Memory B cell (primary cell): ENCODE data around the gene FUCA1.
A peak's percentile ranks its signal among the peaks of the same experiment; 100 is the strongest.
"Not testable (repeated sequence)": the region's sequence is repeated elsewhere in the genome, so short reads cannot be mapped to it uniquely, and the experiment has no call there.

Experiments
- ATAC-seq: fragments of 150-1000 bp; cut with Tn5 transposase; 2 replicates; pipeline ENCODE4 v1.10.0; 2021; ENCODE audit warnings: low read depth, mild to moderate bottlenecking, moderate library complexity
- DNase-seq, 2 donors: peaks; one replicate each; pipeline ENCODE4 v3.0.0; 2022; ENCODE audit warnings: low spot score in 2 of 2
- H3K27ac Mint-ChIP-seq: one replicate; pipeline ENCODE4 v1.8.0; 2022; ENCODE audit warnings: mild to moderate bottlenecking, moderate library complexity, mixed read lengths
- H3K27me3 Mint-ChIP-seq: one replicate; pipeline ENCODE4 v1.8.0; 2022; ENCODE audit warnings: mixed read lengths
- H3K36me3 Mint-ChIP-seq: one replicate; pipeline ENCODE4 v1.8.0; 2022; ENCODE audit warnings: mild to moderate bottlenecking, mixed read lengths
- H3K4me1 Mint-ChIP-seq: one replicate; pipeline ENCODE4 v1.8.0; 2022; ENCODE audit warnings: mixed read lengths
- H3K4me3 Mint-ChIP-seq: one replicate; pipeline ENCODE4 v1.8.0; 2022; ENCODE audit warnings: mild to moderate bottlenecking, moderate library complexity, mixed read lengths
- H3K9me3 Mint-ChIP-seq: one replicate; pipeline ENCODE4 v1.8.0; 2022; ENCODE audit warnings: mixed read lengths

FUCA1 gene

GRCh38 chr1:23875382-23875781 is 7.3 kb upstream of the FUCA1 start:
- Mint-ChIP-seq H3K27me3 (no peaks in the 10 kb centered on the region), H3K36me3 (peaks cover 50% of the 10 kb centered on the region), H3K9me3 (peaks cover 10% of the 10 kb centered on the region), H3K27ac (no peak overlapping the region), H3K4me3 (no peak overlapping the region), H3K4me1 (peaks cover 12% of the 10 kb centered on the region)
- no peak for ATAC-seq
- DNase-seq: no peak

- Mint-ChIP-seq H3K4me3 (no peak overlapping the region), H3K27me3 (no peaks in the 10 kb centered on the region), H3K27ac (no peak overlapping the region), H3K9me3 (no peaks in the 10 kb centered on the region), H3K4me1 (peaks cover 18% of the 10 kb centered on the region), H3K36me3 (peaks cover 26% of the 10 kb centered on the region)
- DNase-seq (no peak), ATAC-seq (no peak)
These were observed 4.3 kb upstream of the FUCA1 start for GRCh38 chr1:23872421-23872820.

DNA sequence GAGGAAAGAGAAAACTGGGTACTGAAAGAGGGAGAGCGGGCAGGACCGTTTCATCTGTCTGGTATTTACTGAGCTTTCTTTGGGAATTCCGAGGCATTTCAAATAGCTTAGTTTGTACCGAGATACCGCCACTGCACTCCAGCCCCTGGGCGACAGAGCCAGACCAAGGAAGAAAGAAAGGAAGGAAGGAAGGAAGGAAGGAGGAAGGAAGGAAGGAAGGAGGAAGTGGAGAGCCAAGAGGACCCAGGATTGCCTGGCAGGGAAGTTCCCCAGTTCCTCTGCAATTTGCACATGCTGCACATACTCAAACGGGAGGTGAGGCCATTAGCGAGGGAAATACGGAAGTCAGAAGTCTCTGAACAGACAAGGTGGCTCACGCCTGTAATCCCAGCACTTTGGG is 961 bp upstream of the FUCA1 start:
- H3K4me3 Mint-ChIP-seq: peak overlapping the region; percentile 83
- peak overlapping the region; percentile 58 for H3K27ac Mint-ChIP-seq
- H3K9me3 Mint-ChIP-seq: no peaks in the 10 kb centered on the region
- H3K36me3 Mint-ChIP-seq: peaks cover 9% of the 10 kb centered on the region
- ATAC-seq (no peak), DNase-seq (no peak)
- no peaks in the 10 kb centered on the region for H3K27me3 Mint-ChIP-seq
- H3K4me1 Mint-ChIP-seq: peaks cover 23% of the 10 kb centered on the region

DNA sequence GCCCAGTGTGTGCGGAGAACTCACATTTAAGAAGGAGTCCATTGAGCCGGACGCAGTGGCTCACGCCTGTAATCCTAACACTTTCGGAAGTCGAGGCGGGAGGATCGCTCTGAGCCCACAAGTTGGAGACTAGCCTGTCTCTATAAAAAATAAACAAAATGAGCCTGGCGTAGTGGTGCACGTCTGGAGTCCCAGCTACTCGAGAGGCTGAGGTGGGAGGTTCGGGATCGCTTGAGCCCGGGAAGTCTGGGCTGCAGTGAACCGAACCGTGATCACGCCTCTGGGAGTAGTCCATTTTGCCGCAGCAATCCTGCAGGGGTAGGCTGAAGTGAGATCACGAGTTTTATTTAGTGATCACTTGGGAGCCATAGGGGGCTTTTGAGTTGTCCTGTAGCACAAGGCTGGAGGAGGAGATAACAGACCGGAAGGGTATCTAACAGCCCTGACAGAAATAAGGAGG is 497 bp upstream of the FUCA1 start:
- no peaks in the 10 kb centered on the region for H3K27me3 Mint-ChIP-seq
- H3K4me3 Mint-ChIP-seq: peak overlapping the region; percentile 83
- H3K4me1 Mint-ChIP-seq: peaks cover 22% of the 10 kb centered on the region
- H3K27ac Mint-ChIP-seq: peak overlapping the region; percentile 58
- no peaks in the 10 kb centered on the region for H3K9me3 Mint-ChIP-seq
- no peak for DNase-seq
- no peak for ATAC-seq
- H3K36me3 Mint-ChIP-seq: peaks cover 8% of the 10 kb centered on the region

GRCh38 chr1:23867542-23867894 is 572 bp downstream of the FUCA1 start:
- DNase-seq: no peak
- Mint-ChIP-seq H3K27me3 (no peaks in the 10 kb centered on the region), H3K27ac (peak overlapping the region; percentile 58), H3K4me1 (peaks cover 22% of the 10 kb centered on the region), H3K36me3 (peaks cover 8% of the 10 kb centered on the region), H3K9me3 (no peaks in the 10 kb centered on the region), H3K4me3 (peak overlapping the region; percentile 83)
- no peak for ATAC-seq

DNA sequence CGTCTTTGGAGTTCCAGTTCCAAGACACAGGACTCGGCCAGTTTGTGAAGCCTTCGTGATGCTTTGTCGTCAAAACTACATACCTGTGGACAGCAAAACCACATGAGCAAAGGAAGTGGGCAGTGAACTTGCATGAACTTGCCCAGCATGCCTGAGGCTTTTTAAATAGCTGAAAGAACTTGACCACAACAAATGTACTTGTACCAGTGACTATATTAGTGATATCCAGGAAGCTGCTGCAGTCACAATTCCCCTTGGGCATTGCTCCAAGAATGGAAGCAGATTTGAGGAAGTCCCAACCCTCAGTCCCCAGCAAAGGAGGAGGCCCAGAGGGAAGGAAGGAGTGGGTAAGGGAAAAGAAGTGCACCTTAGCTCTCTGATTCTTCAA is 2.6 kb downstream of the FUCA1 start:
- Mint-ChIP-seq H3K36me3 (peaks cover 6% of the 10 kb centered on the region), H3K4me3 (no peak overlapping the region)

DNA sequence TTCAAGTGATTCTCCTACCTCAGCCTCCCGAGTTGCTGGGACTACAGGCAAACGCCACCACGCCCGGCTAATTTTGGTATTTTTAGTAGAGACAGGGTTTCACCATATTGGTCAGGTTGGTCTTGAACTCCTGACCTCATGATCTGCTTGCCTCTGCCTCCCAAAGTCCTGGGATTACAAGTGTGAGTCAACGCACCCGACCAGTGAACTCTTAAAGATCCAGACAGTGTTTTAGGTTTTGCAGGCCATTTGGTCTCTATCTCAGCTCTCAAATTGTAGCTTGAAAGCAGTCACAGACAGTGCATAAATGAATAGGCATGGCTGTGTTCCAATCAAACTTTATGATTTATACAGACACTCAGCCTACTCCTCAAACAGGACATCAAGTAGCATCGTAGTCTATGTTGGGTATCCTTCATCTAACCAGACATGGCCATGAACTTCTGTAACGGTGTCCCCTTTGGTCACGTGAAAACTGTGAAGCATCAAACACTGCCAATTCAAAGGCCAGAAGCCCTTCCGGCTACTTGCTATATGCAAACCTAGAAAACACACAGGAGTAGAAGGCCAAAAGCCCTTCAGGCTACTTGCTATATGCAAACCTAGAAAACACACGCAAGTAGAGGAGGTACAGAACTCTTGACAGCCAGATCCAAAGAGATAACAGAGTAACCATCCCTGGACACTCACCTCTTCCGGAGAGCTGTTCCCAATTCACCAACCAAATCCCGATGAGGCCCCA is 3.1 kb downstream of the FUCA1 start:
- no peak overlapping the region for H3K27ac Mint-ChIP-seq
- H3K27me3 Mint-ChIP-seq: no peaks in the 10 kb centered on the region
- DNase-seq (no peak), ATAC-seq (no peak)
- no peak overlapping the region for H3K4me3 Mint-ChIP-seq
- H3K9me3 Mint-ChIP-seq: no peaks in the 10 kb centered on the region
- peaks cover 7% of the 10 kb centered on the region for H3K36me3 Mint-ChIP-seq
- peaks cover 21% of the 10 kb centered on the region for H3K4me1 Mint-ChIP-seq

More for the DNA sequence above, 2.6 kb downstream of the FUCA1 start:
- Mint-ChIP-seq H3K27me3 (no peaks in the 10 kb centered on the region), H3K4me1 (peaks cover 24% of the 10 kb centered on the region), H3K9me3 (no peaks in the 10 kb centered on the region), H3K27ac (no peak overlapping the region)
- DNase-seq (no peak), ATAC-seq (no peak)

DNA sequence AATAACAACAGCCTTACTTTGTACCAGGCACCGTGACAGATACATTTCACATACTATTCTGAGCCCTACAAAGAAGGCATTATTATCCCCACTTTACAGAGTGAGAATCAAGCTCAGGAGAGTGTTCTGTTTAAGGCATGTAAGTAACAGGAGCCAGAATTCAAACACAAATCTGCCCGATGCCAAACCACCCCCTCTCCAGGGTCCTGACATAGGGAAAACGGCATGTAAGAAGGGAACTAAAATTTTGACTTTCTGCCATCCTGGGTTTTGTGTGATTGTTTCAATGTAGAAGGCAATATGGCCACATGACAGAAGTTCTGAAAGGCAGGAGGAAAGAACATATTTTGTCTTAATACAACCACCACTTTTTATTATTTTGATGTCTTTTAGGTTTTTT is 5.5 kb downstream of the FUCA1 start:
- peaks cover 13% of the 10 kb centered on the region for H3K4me1 Mint-ChIP-seq
- no peaks in the 10 kb centered on the region for H3K27me3 Mint-ChIP-seq
- no peaks in the 10 kb centered on the region for H3K9me3 Mint-ChIP-seq
- H3K27ac Mint-ChIP-seq: no peak overlapping the region
- peaks cover 12% of the 10 kb centered on the region for H3K36me3 Mint-ChIP-seq
- no peak overlapping the region for H3K4me3 Mint-ChIP-seq
- DNase-seq: no peak
- ATAC-seq: no peak

DNA sequence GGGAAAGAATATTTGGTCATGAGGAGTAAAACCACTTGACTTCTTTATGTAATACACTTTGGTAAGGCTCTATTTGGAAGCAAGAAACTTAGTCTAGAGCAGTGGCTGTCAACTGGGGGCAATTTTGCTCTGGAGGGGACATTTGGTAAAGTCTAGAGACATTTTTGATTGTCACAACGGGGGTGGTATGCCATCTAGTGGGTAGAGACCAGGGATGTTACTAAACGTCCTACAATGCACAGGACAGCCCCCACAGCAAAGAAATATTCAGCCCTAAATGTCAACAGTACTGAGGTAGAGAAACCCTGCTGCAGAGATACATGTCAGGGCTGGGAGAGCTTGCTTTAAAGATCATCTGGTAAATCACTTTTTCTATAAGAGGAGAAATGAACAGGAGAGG is 13.5 kb downstream of the FUCA1 start:
- DNase-seq (no peak), ATAC-seq (peak; percentile 42)
- H3K36me3 Mint-ChIP-seq: peaks cover 18% of the 10 kb centered on the region
- H3K9me3 Mint-ChIP-seq: no peaks in the 10 kb centered on the region
- no peak overlapping the region for H3K27ac Mint-ChIP-seq
- no peaks in the 10 kb centered on the region for H3K27me3 Mint-ChIP-seq
- no peaks in the 10 kb centered on the region for H3K4me1 Mint-ChIP-seq
- no peak overlapping the region for H3K4me3 Mint-ChIP-seq

GRCh38 chr1:23853124-23853523 is 15.0 kb downstream of the FUCA1 start:
- not testable (repeated sequence) for H3K27ac Mint-ChIP-seq, H3K27me3 Mint-ChIP-seq, H3K9me3 Mint-ChIP-seq, DNase-seq, ATAC-seq, H3K4me1 Mint-ChIP-seq, H3K4me3 Mint-ChIP-seq
- peaks cover 22% of the 10 kb centered on the region for H3K36me3 Mint-ChIP-seq

- not testable (repeated sequence) for H3K9me3 Mint-ChIP-seq, H3K4me1 Mint-ChIP-seq, H3K4me3 Mint-ChIP-seq, ATAC-seq, DNase-seq, H3K27me3 Mint-ChIP-seq, H3K27ac Mint-ChIP-seq
- H3K36me3 Mint-ChIP-seq: peaks cover 31% of the 10 kb centered on the region
These were observed 16.7 kb downstream of the FUCA1 start for GRCh38 chr1:23851406-23851805.

DNA sequence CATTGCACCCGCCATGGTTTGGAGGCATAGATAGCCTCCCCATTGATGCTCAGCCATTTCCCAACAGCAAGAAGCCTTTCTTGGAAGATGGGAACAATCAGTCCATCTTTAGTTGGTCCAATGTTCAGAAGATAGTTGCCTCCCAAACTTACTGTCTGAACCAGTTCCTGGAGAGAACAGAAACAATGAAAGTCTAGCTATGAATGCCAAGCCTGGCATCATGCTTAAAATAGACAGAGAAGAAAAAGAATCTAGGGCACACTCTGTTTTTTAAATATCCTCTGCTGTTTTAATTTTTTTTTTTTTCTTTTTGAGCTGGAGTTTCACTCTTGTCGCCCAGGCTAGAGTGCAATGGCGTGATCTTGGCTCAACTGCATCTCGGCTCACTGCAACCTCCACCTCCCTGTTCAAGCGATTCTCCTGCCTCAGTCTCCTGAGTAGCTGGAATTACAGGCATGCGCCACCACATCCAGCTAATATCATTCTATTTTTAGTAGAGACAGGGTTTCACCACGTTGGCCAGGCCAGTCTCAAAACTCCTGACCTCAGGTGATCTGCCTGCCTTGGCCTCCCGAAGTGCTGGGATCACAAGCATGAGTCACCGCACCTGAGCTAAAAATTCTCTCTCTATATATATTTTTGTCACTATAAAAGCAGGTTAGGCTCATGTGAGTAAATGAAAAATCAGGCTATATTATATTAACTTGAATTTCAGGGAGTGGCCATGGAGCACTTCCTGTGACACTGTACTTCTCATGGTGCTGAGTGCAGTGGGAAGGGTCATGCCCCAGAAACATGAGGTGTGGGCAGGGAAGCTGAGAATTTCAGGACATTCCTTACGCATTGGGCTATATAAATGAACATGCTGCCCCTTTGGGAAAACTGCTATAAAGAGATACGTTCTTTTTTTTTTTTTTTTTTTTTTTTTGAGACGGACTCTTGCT is 19.1 kb downstream of the FUCA1 start:
- Mint-ChIP-seq H3K27ac (no peak overlapping the region), H3K36me3 (peaks cover 29% of the 10 kb centered on the region), H3K27me3 (no peaks in the 10 kb centered on the region), H3K9me3 (no peaks in the 10 kb centered on the region), H3K4me1 (no peaks in the 10 kb centered on the region), H3K4me3 (no peak overlapping the region)
- DNase-seq (no peak), ATAC-seq (no peak)

DNA sequence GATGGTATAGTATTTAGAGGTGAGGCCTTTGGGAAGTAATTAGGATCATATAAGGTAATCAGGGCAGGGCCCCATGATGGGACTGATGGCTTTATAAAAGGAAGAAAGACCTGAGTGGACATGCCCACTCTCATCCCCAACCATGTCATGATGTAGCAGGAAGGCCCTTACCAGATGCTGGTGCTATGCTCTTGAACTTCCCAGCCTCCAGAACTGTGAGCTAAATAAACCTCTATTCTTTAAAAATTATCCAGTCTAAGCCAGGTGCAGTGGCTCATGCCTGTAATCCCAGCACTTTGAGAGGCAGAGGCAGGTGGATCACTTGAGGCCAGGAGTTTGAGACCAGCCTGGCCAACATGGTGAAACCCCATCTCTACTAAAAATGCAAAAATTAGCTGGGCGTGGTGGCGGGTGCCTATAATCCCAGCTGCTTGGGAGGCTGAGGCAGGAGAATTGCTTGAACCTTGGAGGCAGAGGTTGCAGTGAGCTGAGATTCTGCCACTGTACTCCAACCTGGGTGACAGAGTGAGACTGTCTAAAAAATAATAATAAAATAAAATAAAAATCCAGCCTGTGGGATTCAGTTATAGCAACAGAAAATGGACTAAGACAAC is 20.5 kb downstream of the FUCA1 start:
- not testable (repeated sequence) for H3K9me3 Mint-ChIP-seq, DNase-seq, H3K4me3 Mint-ChIP-seq, H3K27me3 Mint-ChIP-seq, ATAC-seq, H3K4me1 Mint-ChIP-seq, H3K27ac Mint-ChIP-seq
- H3K36me3 Mint-ChIP-seq: peaks cover 28% of the 10 kb centered on the region

- no peak for ATAC-seq
- Mint-ChIP-seq H3K9me3 (no peaks in the 10 kb centered on the region), H3K27me3 (no peaks in the 10 kb centered on the region), H3K4me1 (no peaks in the 10 kb centered on the region), H3K27ac (peak overlapping the region; percentile 4), H3K36me3 (peaks cover 28% of the 10 kb centered on the region), H3K4me3 (no peak overlapping the region)
- DNase-seq: no peak
These were observed 22.9 kb downstream of the FUCA1 start for GRCh38 chr1:23845163-23845562.
